ENCODE data around the gene KXD1.
"Not testable (repeated sequence)": the region's sequence is repeated elsewhere in the genome, so short reads cannot be mapped to it uniquely, and the experiment has no call there.

Gene KXD1

DNA sequence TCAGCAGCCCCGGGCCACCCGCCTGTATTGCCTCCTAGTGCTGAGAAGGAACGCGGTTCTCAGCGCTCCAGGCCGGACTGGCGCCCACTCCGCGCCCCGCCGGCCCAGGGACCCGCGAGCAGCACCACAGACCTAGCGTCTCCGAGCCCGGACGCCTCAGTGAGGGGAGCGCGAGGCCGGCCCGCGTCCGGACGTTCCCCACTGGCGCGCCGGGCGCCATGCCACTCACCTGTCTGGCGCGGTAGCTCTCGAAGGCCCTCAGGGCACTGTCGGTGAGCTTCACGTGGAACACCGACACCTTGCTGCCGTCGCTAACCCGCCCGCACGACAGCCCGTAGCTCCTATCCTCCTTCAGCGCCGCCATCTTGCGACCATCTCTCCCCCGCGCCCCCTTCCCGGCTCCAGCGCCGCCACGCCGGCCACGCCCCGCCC, 36.0 kb upstream of the KXD1 start, which contains the start of gene ELL:
Gene ELL (minus strand): TSS at position 379 of the 432 bp plus-strand sequence. CDS start 15 bp downstream, at position 364.
- Histone ChIP-seq H3K9me3 (ENCODE audit: control insufficient read depth, low read depth, low read length) (no peaks in the 10 kb centered on the region), H3K36me3 (ENCODE audit: control insufficient read depth, low read depth, low read length) (no peaks in the 10 kb centered on the region), H3K27me3 (ENCODE audit: control insufficient read depth, insufficient read depth, low read length) (peaks cover 4% of the 10 kb centered on the region), H3K4me3 (ENCODE audit: low read length) (peak within 1 kb of the TSS; percentile 92), H3K9ac (ENCODE audit: low read length) (peak within 1 kb of the TSS; percentile 73), H3K4me1 (ENCODE audit: control insufficient read depth, low read depth, low read length) (peaks cover 4% of the 10 kb centered on the region), H3K27ac (ENCODE audit: low read length) (no peak within 1 kb of the TSS)

DNA sequence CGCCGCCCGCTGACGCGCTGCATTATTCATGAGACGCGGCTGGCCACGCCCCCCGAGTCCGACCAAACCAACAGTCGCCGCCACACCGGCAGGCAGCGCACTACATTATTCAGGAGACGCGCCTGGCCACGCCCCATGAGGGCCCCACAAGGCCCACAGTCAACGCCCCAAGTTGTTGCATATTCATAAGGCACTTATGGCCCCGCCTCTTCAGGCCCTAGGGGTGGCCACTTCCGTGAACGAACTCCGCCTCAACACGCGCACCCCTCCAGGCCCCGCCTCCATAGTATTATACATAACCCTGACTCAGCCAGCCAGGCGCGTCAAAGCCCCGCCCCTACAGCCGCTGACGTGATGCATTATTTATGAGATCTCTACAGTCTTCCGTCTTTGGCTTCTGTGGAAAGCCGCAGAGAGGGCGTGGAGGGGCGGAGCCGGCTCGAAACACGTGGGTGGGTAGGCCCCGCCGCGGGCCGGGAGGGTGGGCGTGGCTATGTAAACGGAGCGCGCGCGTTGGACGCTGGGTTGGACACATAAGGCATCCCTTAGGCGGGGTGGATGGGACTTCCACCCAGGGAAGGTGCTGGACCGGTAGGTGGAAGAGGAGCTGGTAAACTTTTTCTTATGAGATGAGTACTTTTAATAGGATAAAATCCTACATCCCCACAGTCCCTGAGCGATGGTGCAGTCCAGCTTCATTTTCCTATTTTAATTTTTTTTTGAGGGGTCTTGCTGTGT, 35.4 kb upstream of the KXD1 start:
- no peak overlapping the region for H3K27ac ChIP-seq (ENCODE audit: low read length)
- H3K4me1 ChIP-seq (ENCODE audit: control insufficient read depth, low read depth, low read length): peaks cover 4% of the 10 kb centered on the region
- H3K27me3 ChIP-seq (ENCODE audit: control insufficient read depth, insufficient read depth, low read length): peaks cover 4% of the 10 kb centered on the region
- no peaks in the 10 kb centered on the region for H3K9me3 ChIP-seq (ENCODE audit: control insufficient read depth, low read depth, low read length)
- H3K36me3 ChIP-seq (ENCODE audit: control insufficient read depth, low read depth, low read length): no peaks in the 10 kb centered on the region
- H3K4me3 ChIP-seq (ENCODE audit: low read length): peak overlapping the region; percentile 92
- H3K9ac ChIP-seq (ENCODE audit: low read length): peak overlapping the region; percentile 73

DNA sequence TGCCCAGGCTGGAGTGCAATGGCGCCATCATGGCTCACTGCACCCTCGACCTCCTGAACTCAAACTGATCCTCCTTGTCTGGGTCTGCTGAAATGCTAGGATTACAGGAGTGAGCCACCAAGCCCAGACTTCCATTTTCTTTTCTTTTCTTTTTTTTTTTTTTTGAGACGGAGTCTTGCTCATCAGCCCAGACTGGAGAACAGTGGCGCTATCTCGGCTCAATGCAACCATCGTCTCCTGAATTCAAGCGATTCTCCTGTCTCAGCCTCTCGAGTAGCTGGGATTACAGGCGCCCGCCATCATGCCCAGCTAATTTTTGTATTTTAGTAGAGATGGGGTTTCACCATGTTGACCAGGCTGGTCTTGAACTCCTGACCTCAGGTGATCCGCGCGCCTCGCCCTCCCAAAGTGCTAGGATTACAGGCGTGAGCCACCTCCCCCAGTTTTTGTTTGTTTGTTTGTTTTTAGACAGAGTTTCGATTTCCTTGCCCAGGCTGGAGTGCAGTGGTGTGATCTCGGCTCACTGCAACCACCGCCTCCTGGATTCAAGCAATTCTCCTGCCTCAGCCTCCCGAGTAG, 34.7 kb upstream of the KXD1 start:
- H3K9me3 ChIP-seq (ENCODE audit: control insufficient read depth, low read depth, low read length); H3K9ac ChIP-seq (ENCODE audit: low read length); H3K4me3 ChIP-seq (ENCODE audit: low read length); H3K36me3 ChIP-seq (ENCODE audit: control insufficient read depth, low read depth, low read length); H3K27me3 ChIP-seq (ENCODE audit: control insufficient read depth, insufficient read depth, low read length); H3K27ac ChIP-seq (ENCODE audit: low read length); H3K4me1 ChIP-seq (ENCODE audit: control insufficient read depth, low read depth, low read length): not testable (repeated sequence)

DNA sequence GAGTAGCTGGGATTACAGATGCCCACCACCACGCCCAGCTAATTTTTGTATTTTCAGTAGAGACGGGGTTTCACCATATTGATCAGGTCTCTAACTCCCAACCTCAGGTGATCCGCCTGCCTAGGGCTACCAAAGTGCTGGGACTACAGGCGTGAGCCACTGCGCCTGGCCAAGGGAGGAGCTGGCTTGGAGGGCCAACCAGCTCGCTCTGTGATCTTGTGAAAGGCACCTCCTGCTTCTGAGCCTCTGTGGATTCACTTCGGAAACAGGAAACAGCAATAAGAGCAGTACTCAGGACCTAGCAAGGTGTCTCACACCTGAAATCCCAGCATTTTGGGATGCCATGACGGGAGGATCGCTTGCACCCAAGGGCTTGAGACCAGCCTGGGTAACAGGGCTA, 33.8 kb upstream of the KXD1 start:
- Histone ChIP-seq H3K4me3 (ENCODE audit: low read length) (no peak overlapping the region), H3K27ac (ENCODE audit: low read length) (no peak overlapping the region), H3K27me3 (ENCODE audit: control insufficient read depth, insufficient read depth, low read length) (peaks cover 4% of the 10 kb centered on the region), H3K36me3 (ENCODE audit: control insufficient read depth, low read depth, low read length) (no peaks in the 10 kb centered on the region), H3K4me1 (ENCODE audit: control insufficient read depth, low read depth, low read length) (peaks cover 4% of the 10 kb centered on the region), H3K9me3 (ENCODE audit: control insufficient read depth, low read depth, low read length) (no peaks in the 10 kb centered on the region), H3K9ac (ENCODE audit: low read length) (no peak overlapping the region)

DNA sequence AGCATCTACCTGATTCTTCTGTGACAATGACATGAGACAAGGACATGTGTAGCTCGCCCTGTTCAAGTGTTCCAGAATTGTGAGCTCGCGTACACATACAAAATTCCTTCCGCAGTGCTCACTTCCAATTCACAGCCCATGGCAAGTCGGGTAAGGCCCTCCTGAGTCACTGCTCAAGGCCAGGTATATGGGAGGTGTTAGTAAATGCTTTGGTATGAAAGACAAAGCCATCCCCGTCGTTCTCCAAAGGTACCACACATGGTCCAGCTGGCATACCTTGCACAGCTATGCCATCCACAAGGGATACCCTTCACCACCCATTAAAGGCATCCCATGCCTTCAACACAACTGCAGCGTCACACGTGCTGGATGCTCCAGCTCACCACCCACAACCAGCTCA, 31.4 kb upstream of the KXD1 start:
- Histone ChIP-seq H3K27ac (ENCODE audit: low read length) (no peak overlapping the region), H3K9me3 (ENCODE audit: control insufficient read depth, low read depth, low read length) (no peaks in the 10 kb centered on the region), H3K36me3 (ENCODE audit: control insufficient read depth, low read depth, low read length) (peaks cover 2% of the 10 kb centered on the region), H3K9ac (ENCODE audit: low read length) (no peak overlapping the region), H3K4me3 (ENCODE audit: low read length) (no peak overlapping the region), H3K4me1 (ENCODE audit: control insufficient read depth, low read depth, low read length) (no peaks in the 10 kb centered on the region), H3K27me3 (ENCODE audit: control insufficient read depth, insufficient read depth, low read length) (no peaks in the 10 kb centered on the region)

DNA sequence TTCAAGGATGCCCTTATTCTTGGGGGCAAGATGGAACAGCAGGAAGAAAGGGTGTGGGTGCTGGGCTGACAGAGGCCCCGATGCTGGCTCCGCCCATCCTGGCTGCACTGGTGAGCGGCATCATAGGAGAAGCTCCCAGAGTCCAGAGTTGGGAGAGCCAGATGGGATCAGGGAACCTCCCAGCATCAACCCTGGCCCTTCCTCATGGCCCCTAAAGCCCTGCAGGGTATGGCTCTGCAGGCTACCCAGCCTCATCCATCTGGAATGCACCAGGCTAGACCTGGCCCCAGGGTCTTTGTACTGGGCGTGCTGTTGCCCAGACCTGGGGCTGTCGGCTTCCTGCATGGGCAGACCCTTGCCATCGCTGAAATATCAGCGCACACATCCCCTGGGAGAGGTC, 27.9 kb upstream of the KXD1 start:
- H3K9me3 ChIP-seq (ENCODE audit: control insufficient read depth, low read depth, low read length): no peaks in the 10 kb centered on the region
- no peak overlapping the region for H3K4me3 ChIP-seq (ENCODE audit: low read length)
- H3K4me1 ChIP-seq (ENCODE audit: control insufficient read depth, low read depth, low read length): no peaks in the 10 kb centered on the region
- H3K36me3 ChIP-seq (ENCODE audit: control insufficient read depth, low read depth, low read length): peaks cover 15% of the 10 kb centered on the region
- H3K9ac ChIP-seq (ENCODE audit: low read length): no peak overlapping the region
- H3K27ac ChIP-seq (ENCODE audit: low read length): no peak overlapping the region
- H3K27me3 ChIP-seq (ENCODE audit: control insufficient read depth, insufficient read depth, low read length): no peaks in the 10 kb centered on the region

DNA sequence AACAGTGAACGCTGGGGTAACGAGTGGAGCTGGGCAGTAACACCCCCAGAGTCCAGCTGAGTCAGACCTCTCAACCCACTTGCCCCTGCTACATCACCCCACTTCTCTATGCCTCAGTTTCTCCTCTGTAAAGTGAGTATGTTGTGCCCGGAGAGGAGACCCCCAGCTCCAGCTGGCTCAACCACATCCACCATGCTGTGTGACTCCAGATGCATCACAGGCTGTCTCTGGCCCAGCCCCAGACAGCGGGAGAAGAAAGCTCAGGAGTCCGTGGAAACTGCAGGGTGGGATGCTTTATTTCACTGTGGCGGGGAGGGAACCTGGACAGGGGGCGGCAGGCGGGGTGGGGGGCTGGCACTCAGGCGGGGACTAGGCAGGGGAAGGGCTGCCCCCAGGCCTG, 26.2 kb upstream of the KXD1 start:
- Histone ChIP-seq H3K27me3 (ENCODE audit: control insufficient read depth, insufficient read depth, low read length) (no peaks in the 10 kb centered on the region), H3K4me3 (ENCODE audit: low read length) (no peak overlapping the region), H3K4me1 (ENCODE audit: control insufficient read depth, low read depth, low read length) (no peaks in the 10 kb centered on the region), H3K36me3 (ENCODE audit: control insufficient read depth, low read depth, low read length) (peaks cover 27% of the 10 kb centered on the region), H3K9me3 (ENCODE audit: control insufficient read depth, low read depth, low read length) (no peaks in the 10 kb centered on the region), H3K27ac (ENCODE audit: low read length) (no peak overlapping the region), H3K9ac (ENCODE audit: low read length) (no peak overlapping the region)

DNA sequence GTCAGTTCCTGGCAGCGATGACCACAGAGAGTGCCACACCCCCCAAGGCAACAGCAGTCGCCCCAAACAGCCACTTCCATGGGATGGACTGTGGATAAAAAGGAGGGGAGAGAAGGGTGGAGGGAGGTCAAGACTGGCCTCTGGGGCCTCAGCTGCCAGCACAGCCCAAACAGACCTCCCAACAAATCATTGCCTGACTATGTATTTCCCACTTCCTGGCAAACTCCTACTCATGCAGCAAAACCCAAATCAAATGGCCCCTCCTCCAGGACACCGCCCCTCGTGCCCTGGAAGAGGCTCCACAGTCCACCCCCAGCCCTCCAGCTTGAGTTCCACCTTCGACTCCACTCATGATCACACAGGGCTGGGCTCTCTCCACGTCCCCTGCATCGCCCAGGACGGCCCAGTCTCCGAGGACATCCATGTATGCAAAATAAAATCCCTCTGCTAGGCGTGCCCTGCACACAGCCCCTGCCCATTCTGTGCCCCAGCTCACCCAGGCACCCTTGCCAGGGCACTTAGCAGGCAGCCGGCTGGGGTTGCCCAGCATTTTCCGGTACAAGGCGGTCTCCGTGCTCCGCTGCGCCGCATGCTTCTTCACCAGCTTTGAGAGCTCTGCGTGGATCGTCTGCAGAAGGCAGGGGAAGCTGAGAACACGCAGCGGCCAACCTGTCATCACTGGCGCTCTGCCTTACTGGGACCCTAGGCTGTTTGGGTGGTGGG, 25.3 kb upstream of the KXD1 start:
- Histone ChIP-seq H3K9me3 (ENCODE audit: control insufficient read depth, low read depth, low read length) (no peaks in the 10 kb centered on the region), H3K4me3 (ENCODE audit: low read length) (no peak overlapping the region), H3K27me3 (ENCODE audit: control insufficient read depth, insufficient read depth, low read length) (no peaks in the 10 kb centered on the region), H3K4me1 (ENCODE audit: control insufficient read depth, low read depth, low read length) (no peaks in the 10 kb centered on the region), H3K36me3 (ENCODE audit: control insufficient read depth, low read depth, low read length) (peaks cover 31% of the 10 kb centered on the region), H3K27ac (ENCODE audit: low read length) (no peak overlapping the region), H3K9ac (ENCODE audit: low read length) (no peak overlapping the region)

DNA sequence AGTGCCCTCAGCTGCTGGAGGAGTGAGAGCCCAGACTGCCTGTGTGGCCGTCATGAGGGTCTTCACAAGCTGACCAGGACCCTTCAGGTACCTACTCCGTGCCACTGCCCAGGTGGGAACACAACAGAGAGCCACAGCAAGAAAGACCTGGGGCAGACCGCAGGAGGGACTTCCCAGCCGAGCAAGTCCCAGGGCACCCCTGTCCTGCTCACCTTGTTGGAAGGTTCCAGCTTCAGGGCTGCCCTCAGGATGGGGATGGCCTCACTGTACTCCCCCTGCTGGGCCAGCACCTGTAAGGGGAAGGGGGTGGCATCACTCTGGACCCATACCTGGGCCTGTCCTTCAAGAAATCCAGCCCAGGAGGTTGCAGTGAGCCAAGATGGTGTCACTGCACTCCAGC, 24.6 kb upstream of the KXD1 start:
- no peaks in the 10 kb centered on the region for H3K9me3 ChIP-seq (ENCODE audit: control insufficient read depth, low read depth, low read length)
- peaks cover 31% of the 10 kb centered on the region for H3K36me3 ChIP-seq (ENCODE audit: control insufficient read depth, low read depth, low read length)
- no peak overlapping the region for H3K27ac ChIP-seq (ENCODE audit: low read length)
- H3K4me3 ChIP-seq (ENCODE audit: low read length): no peak overlapping the region
- H3K4me1 ChIP-seq (ENCODE audit: control insufficient read depth, low read depth, low read length): no peaks in the 10 kb centered on the region
- no peaks in the 10 kb centered on the region for H3K27me3 ChIP-seq (ENCODE audit: control insufficient read depth, insufficient read depth, low read length)
- no peak overlapping the region for H3K9ac ChIP-seq (ENCODE audit: low read length)

DNA sequence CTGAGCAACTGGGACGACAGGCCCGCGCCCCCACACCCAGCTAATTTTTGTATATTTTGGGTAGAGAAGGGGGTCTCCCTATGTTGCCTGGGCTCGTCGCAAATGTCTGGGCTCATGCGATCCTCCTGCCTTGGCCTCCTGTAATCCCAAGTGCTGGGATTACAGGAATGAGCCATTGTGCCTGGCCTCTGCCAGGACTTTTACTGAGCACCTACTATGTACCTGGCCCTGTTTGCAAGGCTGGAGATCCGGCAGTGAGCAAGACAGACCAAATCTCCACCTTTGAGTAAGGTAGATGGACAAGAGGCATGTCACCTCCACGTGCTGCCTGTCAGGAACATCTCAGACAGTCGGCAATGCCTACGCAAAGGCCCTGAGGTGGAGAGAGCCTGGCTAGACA, 21.2 kb upstream of the KXD1 start:
- H3K4me3 ChIP-seq (ENCODE audit: low read length): no peak overlapping the region
- peaks cover 48% of the 10 kb centered on the region for H3K36me3 ChIP-seq (ENCODE audit: control insufficient read depth, low read depth, low read length)
- no peaks in the 10 kb centered on the region for H3K27me3 ChIP-seq (ENCODE audit: control insufficient read depth, insufficient read depth, low read length)
- no peak overlapping the region for H3K27ac ChIP-seq (ENCODE audit: low read length)
- H3K9ac ChIP-seq (ENCODE audit: low read length): no peak overlapping the region
- H3K9me3 ChIP-seq (ENCODE audit: control insufficient read depth, low read depth, low read length): no peaks in the 10 kb centered on the region
- no peaks in the 10 kb centered on the region for H3K4me1 ChIP-seq (ENCODE audit: control insufficient read depth, low read depth, low read length)

DNA sequence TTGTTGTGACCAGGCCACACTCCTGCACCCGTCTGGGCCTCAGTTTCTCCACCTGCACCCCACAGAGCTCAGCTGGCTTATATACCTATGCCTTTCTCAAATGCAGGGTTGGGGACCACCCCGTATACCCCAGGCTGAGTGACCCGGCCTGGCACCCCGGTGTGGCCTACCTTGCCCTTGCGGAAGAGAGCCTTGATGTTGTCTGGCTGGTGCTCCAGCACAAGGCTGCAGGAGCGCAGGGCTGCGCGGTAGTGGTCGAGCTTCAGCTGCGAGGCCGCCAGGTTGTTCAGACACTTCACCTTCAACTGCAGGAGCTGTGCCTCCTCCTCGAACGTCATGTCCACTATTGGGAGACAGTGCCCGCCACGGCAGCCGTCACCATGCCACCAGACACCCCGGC, 20.2 kb upstream of the KXD1 start:
- no peak overlapping the region for H3K27ac ChIP-seq (ENCODE audit: low read length)
- no peak overlapping the region for H3K4me3 ChIP-seq (ENCODE audit: low read length)
- no peaks in the 10 kb centered on the region for H3K9me3 ChIP-seq (ENCODE audit: control insufficient read depth, low read depth, low read length)
- H3K27me3 ChIP-seq (ENCODE audit: control insufficient read depth, insufficient read depth, low read length): no peaks in the 10 kb centered on the region
- peaks cover 42% of the 10 kb centered on the region for H3K36me3 ChIP-seq (ENCODE audit: control insufficient read depth, low read depth, low read length)
- H3K4me1 ChIP-seq (ENCODE audit: control insufficient read depth, low read depth, low read length): no peaks in the 10 kb centered on the region
- no peak overlapping the region for H3K9ac ChIP-seq (ENCODE audit: low read length)
